DMS153 treated with DMSO at 0.1 percent for 48 hours (cell line): Measurements from ENCODE around the gene LRRC53.

Experiments used
- DNase-seq: peaks from one replicate; lab custom pipeline; 2025; ENCODE audit not compliant: unreplicated experiment; lab: John Stamatoyannopoulos, UW

Gene LRRC53, protein sequence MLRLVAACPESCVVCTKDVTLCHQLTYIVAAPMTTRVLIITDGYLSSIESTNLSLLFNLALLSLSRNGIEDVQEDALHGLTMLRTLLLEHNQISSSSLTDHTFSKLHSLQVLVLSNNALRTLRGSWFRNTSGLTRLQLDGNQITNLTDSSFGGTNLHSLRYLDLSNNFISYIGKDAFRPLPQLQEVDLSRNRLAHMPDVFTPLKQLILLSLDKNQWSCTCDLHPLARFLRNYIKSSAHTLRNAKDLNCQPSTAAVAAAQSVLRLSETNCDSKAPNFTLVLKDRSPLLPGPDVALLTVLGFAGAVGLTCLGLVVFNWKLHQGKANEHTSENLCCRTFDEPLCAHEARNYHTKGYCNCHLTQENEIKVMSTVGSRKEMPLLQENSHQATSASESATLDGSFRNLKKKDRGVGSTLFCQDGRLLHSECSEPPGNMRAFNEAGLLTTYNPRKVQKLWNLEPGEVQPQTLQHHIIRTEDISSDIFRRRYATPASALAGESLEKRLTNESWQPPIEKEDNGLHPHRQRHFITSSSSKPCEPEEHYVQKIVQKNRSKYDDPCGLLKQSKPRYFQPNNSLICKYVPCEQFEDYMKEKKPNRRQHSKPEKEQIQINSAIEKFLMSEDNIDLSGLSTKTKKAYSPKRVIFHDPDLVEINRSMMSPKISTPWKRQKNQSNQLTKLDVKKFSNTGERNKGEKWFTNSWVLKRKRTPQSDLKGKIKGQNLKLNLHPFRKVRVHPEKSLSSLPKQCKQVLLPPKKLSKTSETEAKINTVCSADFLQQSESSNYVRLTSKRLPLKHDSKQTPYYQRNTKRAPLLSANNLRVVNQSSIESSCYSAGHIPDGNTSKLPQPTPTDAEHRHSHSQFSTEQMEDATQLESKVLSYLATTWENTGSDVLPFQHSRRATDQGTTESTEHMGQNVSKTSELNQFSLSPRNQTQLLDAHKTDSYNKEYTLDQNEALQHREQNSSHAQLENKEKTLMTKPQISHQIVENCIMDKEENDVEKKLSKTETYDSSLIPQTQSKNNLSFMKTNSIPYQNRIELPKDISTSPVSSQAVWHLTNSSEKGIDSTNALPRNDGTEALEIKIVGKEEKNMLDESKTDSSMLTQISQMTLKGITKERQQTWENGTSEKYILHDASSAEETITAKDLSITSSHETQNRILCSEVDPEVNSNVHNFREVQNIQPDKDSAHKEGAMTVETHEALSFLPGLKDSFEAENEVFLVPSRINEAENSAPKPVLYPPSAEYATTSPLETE

GRCh38 chr1:74512170-74512915 is at the start of gene LRRC53:
Gene LRRC53, minus strand, starts transcription at chr1:74512611. Its CDS starts 29,262 bp downstream, at chr1:74483349.
- DNase-seq, result no peak

GRCh38 chr1:74549932-74550331 is 37.5 kb upstream of the LRRC53 start:
- no peak for DNase-seq

GRCh38 chr1:74548961-74549750 is 36.7 kb upstream of the LRRC53 start:
- DNase-seq, result no peak

DNA sequence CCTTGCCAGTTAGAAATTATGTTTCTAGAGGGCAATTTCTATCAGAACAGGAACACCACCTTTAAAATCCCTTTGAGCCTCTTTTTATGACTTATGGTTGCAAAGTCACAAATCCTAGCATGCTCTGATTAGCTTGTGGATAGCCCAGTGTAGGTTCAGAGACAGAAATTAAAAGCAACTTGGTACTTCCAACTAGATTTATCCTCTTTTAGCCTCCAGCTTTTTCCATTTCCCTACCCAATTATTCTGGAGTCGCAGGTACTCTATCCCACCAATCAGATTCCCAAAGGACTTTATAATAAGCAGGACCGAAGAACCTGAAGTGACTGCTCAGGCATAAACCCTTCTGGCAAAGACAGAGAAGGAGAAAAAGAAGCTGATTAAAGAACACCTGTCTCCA is 33.4 kb upstream of the LRRC53 start:
- no peak for DNase-seq

DNA sequence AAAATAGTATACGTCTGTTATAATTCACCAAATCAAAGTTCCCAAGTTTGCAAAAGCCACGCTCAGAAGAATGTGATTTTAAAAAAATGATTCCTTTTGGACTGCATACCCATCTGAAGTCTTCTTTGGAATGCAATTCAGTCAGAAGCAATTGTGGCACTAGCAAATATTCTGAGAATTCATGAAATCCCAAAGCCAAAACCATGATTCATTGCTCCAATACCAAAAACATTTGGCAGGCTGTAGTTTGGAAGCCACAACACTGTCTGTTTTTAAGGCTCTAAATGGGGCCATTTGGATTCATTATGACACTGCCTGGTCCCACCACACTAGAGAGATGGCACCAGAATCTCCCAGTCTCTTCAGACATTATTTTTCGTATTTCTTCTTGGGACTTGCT is 21.8 kb upstream of the LRRC53 start:
- DNase-seq, result no peak

DNA sequence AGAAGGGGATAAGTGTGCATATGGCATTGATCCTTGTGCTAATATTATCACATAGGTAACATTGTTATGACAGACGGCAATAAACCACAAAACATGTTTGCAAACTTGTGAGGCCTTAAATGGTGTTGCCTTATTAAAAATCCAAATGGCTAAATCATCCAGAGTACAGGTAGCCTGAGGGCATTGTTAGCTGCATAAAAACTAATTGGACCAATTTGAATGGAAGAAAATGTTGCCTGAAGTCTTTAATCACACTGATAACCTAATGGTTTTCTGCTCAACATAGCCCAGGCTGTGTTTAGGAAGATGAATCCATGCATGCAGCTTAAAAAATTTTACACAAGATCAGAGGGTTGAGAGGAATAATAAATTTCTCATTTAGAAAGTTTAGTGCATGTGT is 19.4 kb upstream of the LRRC53 start:
- DNase-seq, result no peak

DNA sequence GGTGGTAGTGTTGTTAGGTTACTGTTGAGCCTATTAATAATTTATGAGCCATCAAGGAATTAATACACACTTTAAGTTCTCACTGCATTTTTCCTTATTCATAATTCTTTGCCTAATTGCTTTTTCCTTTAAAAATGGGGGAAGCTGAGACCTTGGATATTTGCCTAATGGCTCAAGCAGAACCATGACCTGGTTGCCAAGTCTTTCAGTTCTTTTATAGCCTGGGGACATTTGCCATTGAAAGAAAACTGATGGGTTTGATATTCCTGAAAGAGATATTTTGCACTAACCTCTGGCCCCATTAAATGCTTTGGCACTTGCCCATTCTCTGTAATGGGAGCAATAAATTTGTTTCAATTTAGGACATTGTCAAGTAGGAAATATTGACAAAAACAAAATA is 18.5 kb upstream of the LRRC53 start:
- DNase-seq, result no peak

DNA sequence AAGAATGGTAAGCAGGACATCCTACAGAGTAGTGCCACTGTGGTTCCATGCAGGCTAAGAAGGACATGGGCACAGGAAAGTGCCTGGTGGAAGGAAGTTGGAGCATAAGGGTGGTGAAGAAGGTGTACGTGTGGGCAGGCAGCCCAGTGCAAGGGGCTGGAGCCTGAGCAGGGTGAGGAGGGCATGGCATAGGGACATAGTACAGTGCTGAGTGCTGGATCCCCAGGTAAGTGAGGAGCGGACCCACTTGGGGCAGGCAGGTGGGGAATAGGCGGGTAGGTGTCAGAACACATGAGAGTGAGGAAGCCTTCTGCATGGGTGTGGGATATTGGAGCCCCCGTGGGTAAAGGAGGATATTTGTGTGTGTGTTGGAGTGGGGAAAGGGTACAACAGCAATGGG is 15.7 kb upstream of the LRRC53 start:
- no peak for DNase-seq

DNA sequence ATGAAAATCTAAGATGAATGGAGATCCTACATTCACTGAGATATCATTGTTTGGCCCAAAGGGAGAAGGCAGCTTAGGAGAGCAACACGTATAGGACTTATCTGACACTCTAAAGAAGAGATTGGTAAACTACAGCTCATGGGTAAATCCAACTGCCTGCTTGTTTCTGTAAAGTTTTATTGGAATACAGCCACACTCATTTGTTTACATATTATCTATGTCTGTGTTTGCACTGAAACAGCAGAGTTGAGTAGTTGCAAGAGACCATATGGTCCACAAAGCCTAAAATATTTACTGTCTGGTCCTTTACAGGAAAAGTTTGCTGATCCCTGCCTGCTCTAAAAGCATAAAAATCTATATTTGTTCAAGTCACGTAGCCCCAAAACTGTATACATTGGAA is 14.3 kb upstream of the LRRC53 start:
- DNase-seq, result no peak

DNA sequence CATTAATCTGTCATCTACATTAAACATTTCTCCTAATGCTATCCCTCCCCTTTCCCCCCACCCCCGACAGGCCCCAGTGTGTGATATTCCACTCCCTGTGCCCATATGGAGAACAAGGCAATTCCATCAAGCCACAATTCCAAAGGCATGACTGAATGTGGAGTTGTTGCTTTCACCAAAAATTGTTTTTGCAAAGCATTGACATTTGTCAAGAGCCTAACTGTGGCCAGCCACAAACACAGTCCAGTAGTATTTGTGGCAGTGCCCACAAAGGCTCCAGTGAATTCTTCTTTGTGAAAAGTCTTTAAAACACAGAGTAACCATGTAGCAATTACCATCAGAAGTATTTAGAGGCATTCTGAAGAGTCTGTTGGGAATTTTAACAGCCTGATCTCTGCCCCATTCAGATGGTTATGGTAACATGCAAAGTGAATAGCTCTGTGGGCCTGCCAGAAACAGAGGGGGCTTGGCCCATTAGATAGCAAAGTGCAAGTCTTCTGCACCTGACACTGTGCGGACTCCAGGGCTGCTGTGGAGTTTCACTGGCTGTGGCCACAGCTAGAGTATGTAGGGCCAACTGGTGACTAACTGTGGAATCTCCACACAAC is 11.6 kb upstream of the LRRC53 start:
- no peak for DNase-seq

DNA sequence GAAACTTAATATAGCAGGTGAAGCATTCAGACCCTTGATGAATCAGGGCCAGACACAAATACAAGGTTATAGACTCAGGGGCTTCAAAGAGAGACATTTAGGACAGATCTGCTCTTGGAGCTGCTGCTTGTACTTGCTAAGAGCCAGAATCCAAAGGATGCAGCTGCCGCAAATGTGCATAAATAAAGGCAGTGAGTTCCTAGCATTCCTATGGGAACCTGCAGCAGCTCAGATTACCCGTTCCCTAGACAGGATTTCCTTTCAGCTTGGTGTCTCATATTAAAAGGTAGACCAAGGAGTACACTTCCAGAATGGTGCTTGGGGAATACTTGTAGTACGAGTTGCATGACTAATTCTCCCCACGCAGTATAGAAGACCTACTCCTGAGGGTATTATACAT is 9.7 kb upstream of the LRRC53 start:
- no peak for DNase-seq

- no peak for DNase-seq
These were observed 5.2 kb upstream of the LRRC53 start for GRCh38 chr1:74517599-74518051.

DNA sequence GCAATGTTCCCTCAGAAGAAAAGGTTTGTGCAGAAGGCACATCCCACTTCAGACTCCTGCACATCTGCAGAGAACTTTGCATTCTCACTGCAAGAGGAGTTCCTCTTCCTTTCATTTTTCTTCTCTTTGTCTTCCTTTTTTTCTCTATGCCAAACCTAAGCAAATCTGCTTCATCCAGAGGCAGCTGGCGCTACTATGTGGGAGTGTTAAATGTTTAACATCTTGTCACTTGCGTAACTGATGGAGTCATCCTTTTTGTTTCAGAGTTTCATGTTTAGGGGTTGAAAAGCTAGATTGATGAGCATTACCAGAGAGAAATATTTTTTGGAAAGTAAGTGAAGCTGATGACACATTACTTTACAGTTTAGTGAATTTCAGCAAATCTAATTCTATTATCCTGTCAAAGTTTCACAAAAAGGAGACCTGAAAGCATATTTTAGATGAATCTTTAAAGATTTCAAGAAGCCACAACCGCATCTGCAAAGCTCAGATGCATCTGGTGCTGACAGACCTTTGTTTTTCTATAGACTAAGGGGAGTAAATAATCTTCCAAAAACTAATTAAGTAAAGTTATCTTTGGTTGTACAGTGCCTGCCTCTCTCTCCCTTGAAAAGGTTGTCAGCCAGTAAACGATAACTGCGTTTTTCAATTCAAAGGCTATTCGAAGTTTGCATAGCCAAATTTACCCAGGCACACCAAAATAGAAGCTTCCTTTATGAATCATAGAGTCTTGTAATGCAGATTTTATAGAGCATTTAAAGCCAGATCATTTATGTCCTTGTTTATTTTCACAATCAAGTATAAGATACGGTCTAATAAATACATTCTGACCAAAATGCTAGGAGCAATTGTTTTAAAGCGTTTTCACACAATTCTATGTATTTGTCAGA is 1.2 kb upstream of the LRRC53 start:
- no peak for DNase-seq

GRCh38 chr1:74508449-74508848 is 4.0 kb downstream of the LRRC53 start:
- DNase-seq, result no peak

- DNase-seq, result no peak
These were observed 6.3 kb downstream of the LRRC53 start for GRCh38 chr1:74505928-74506710.

DNA sequence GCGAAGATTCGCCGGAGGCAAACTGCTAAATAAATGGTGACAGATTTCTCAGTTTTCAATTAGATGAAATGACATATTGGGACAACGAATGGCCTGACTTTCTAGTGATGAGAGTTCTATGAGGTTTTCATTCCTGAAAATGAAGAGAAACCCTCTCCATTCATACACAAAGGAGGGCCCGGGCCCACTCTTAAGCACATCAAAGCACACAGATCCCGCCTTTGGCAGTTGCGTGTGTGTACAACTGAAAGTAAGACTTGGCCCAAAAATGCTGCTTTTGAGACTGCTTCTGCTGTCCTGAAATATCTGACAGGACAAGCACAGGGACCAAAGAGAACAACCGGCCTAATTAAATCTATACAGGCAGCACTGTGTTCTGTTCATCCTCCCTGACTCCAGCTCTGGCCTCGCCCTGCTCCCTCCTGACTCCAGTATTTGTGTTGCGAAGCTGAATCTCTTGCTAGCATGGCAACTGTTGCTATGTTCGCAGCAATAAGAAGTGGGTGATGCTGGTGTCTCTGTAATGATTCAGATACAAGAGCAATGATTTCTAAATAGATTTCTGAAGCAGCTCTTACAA is 7.4 kb downstream of the LRRC53 start:
- DNase-seq, result peak; percentile 86
